HG02798 (cell line): Measurements from ENCODE around the gene RMI1.
"Not testable (repeated sequence)": the region's sequence is repeated elsewhere in the genome, so short reads cannot be mapped to it uniquely, and the experiment has no call there.

Source experiments
- ATAC-seq: cut with Tn5 transposase; IDR thresholded peaks from one replicate; pipeline ENCODE4 v1.9.1; 2021; ENCODE audit warnings: mild to moderate bottlenecking; ENCODE audit not compliant: unreplicated experiment, poor library complexity

RMI1 gene

GRCh38 chr9:84000186-84000585 is 19.6 kb downstream of the RMI1 start:
- no peak for ATAC-seq

- ATAC-seq = no peak
Measured at GRCh38 chr9:84001621-84002020, 21.0 kb downstream of the RMI1 start.

GRCh38 chr9:84002344-84002743 is 21.7 kb downstream of the RMI1 start:
- peak; percentile 80 for ATAC-seq

- ATAC-seq = no peak
Measured at GRCh38 chr9:84003246-84003645, 22.6 kb downstream of the RMI1 start.

- ATAC-seq = no peak
Measured at GRCh38 chr9:84007662-84008061, 27.1 kb downstream of the RMI1 start.

- ATAC-seq = no peak
Measured at GRCh38 chr9:84024041-84024575, 43.5 kb downstream of the RMI1 start.

- ATAC-seq = no peak
Measured at GRCh38 chr9:84027201-84027600, 46.6 kb downstream of the RMI1 start.

- no peak for ATAC-seq
Measured at GRCh38 chr9:84031534-84031933, 50.9 kb downstream of the RMI1 start.

- not testable (repeated sequence) for ATAC-seq
Measured at GRCh38 chr9:84041857-84042256, 61.3 kb downstream of the RMI1 start.

- no peak for ATAC-seq
Measured at GRCh38 chr9:84045481-84046097, 65.0 kb downstream of the RMI1 start.
